SK-N-MC (cell line): Measurements from ENCODE around the gene ESPN.
"Not testable (repeated sequence)": the region's sequence is repeated elsewhere in the genome, so short reads cannot be mapped to it uniquely, and the experiment has no call there.

Experiments
- DNase-seq: peaks from one replicate; pipeline ENCODE4 v3.0.0-alpha.2; 2011; ENCODE audit warnings: low read depth, low spot score
- H3K27ac ChIP-seq: fragments of 200-600 bp; sonication (generic); 2 replicates; pipeline ENCODE4 v1.5.1; 2016; ENCODE audit warnings: mixed run types
- H3K36me3 ChIP-seq: fragments of 200-600 bp; sonication (generic); 2 replicates; pipeline ENCODE4 v1.6.1; 2017; ENCODE audit warnings: antibody characterized with exemption, low read length, mixed read lengths; ENCODE audit not compliant: insufficient read depth
- H3K4me3 ChIP-seq: fragments of 200-600 bp; sonication (generic); 2 replicates; pipeline ENCODE4 v1.5.1; 2016
- H3K9ac ChIP-seq: fragments of 200-600 bp; sonication (generic); 2 replicates; pipeline ENCODE4 v1.8.0; 2017; ENCODE audit warnings: mixed run types, mixed read lengths; ENCODE audit not compliant: insufficient read length
- H3K9me3 ChIP-seq: fragments of 200-600 bp; sonication (generic); 2 replicates; pipeline ENCODE4 v1.6.1; 2017; ENCODE audit warnings: low read depth, mild to moderate bottlenecking, antibody characterized with exemption, low read length, moderate library complexity, mixed read lengths
- EZH2 ChIP-seq: fragments of 200-600 bp; sonication (generic); IDR thresholded peaks from one replicate; pipeline ENCODE4 v1.6.1; 2017; ENCODE audit warnings: antibody characterized with exemption
- FOXP2 ChIP-seq: optimal IDR thresholded peaks from 2 replicates; pipeline ENCODE3; 2011; ENCODE audit warnings: mild to moderate bottlenecking, moderate library complexity; ENCODE audit not compliant: insufficient read depth; ENCODE audit errors: extremely low read length, control extremely low read depth
- POLR2AphosphoS5 ChIP-seq: IDR thresholded peaks from 2 replicates; pipeline ENCODE4 v1.6.1; 2012; ENCODE audit warnings: mild to moderate bottlenecking, low read depth, low read length, borderline replicate concordance

ESPN gene

DNA sequence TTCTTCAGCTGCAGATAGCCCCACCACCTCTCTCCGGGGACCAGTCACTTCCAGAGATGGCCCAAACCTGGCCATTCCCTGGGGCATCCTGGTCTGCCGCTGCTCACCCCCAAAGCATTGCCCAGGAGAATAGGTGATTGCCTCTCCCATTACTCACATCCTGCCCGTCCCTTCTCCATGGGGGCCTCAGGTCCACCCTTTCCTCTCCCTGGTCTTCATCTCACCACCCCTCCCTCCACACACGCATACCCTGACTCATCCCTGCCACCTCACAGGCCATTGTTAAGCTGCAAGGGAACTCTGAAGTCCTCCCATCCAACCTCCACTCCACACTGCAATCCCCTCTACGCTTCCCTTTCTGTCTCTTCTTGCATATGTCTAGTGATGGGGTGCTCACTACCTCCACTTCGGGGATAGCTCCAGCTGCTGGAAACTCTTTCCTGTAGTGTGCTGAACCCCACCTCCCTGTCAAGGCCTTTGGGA is 66.9 kb downstream of the ESPN start, which contains the start of gene PLEKHG5:
Gene PLEKHG5, minus strand, starts transcription at position 188 of the 483 bp plus-strand sequence. CDS start 14,096 bp downstream, outside the sequence.
- Histone ChIP-seq H3K36me3 (no peaks in the 10 kb centered on the region), H3K27ac (peak within 1 kb of the TSS; percentile 60), H3K4me3 (peak within 1 kb of the TSS; percentile 87), H3K9ac (peak within 1 kb of the TSS; percentile 67), H3K9me3 (no peaks in the 10 kb centered on the region)
- no peak for DNase-seq
- no peak for TF ChIP-seq EZH2

DNA sequence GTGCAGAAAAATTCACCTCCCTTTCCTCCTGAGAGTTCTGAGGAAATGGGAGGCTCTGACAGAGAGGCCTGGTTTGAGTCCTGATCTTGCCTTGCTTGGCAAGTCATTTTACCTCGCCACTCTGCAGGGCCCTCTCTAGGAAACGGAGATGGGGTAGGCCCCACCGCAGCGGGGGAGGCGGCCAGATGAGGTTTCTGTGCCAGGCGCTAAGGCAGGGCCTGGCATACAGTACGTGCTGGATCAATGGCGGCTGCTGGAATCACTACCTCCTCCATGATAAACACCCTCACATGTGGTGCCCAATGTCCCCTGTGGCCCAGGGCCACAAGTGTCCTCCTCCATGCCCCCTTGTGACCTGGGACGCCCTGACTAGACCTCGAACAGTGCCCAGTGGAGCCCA is 67.4 kb downstream of the ESPN start:
- Histone ChIP-seq H3K4me3 (no peak overlapping the region), H3K27ac (peak overlapping the region; percentile 33; the same call in 1 of the 2 replicates), H3K9ac (no peak overlapping the region), H3K9me3 (no peaks in the 10 kb centered on the region), H3K36me3 (no peaks in the 10 kb centered on the region)
- TF ChIP-seq EZH2 = no peak
- TF ChIP-seq FOXP2 = no peak
- TF ChIP-seq POLR2AphosphoS5 = no peak
- no peak for DNase-seq

DNA sequence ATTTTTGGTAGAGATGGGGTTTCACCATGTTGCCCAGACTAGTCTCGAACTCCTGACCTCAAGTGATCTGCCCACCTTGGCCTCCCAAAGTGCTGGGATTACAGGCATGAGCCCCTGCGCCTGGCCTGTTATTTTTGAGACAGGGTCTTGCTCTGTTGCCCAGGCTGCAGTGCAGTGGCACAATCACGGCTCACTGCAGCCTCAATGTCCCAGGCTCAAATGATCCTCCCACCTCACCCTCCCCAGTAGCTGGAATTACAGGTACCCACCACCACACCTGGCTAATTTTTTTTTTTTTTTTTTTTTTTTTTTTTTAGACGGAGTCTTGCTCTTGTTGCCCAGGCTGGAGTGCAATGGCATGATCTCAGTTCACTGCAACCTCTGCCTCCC is 69.3 kb downstream of the ESPN start:
- H3K9ac ChIP-seq, H3K9me3 ChIP-seq, DNase-seq, H3K36me3 ChIP-seq, H3K4me3 ChIP-seq, H3K27ac ChIP-seq: not testable (repeated sequence)

DNA sequence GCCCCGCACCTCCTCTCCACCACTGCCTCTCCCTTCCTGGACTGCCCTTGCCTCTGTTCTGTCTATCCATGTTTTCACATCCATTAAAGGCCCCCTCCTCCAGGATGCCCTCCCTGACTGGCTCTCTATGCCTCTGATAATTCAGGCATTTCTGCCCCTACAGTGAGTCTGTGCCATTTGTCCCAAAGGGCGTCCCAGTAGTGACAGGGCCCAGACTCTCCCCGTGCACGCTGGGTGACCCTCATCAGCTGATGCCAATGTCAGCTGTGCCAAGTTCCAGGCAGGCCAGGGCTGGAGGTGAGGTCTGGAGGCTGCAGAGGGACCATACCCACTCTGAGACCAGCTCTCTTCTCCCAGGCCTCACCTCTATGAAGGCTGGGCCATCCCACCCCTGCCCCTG is 70.1 kb downstream of the ESPN start:
- no peaks in the 10 kb centered on the region for H3K9me3 ChIP-seq
- TF ChIP-seq POLR2AphosphoS5 (no peak), FOXP2 (no peak), EZH2 (no peak)
- no peak overlapping the region for H3K27ac ChIP-seq
- no peaks in the 10 kb centered on the region for H3K36me3 ChIP-seq
- no peak overlapping the region for H3K4me3 ChIP-seq
- DNase-seq = no peak
- H3K9ac ChIP-seq = no peak overlapping the region

DNA sequence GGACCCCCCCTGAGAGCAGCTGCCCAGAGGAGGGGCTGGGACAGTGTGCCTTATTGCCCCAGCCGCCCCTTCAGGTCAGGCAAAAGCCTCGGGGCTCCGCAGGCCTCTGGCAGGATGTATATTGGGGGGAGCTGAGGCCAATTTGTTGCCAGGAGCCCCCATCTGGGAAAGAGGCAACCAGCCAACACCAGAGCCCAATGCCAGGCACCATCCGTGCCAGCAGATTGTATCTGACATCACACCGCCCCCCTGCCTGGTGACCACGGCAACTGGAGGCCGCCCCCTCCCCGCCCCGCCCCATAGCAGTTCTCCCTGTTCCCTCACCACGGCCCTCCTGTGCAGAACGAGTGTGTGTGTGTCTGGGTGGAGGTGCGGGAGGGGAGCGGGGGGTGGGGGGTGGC is 70.5 kb downstream of the ESPN start:
- no peak for TF ChIP-seq POLR2AphosphoS5
- Histone ChIP-seq H3K9me3 (no peaks in the 10 kb centered on the region), H3K27ac (no peak overlapping the region), H3K36me3 (no peaks in the 10 kb centered on the region), H3K4me3 (no peak overlapping the region), H3K9ac (no peak overlapping the region)
- no peak for DNase-seq

DNA sequence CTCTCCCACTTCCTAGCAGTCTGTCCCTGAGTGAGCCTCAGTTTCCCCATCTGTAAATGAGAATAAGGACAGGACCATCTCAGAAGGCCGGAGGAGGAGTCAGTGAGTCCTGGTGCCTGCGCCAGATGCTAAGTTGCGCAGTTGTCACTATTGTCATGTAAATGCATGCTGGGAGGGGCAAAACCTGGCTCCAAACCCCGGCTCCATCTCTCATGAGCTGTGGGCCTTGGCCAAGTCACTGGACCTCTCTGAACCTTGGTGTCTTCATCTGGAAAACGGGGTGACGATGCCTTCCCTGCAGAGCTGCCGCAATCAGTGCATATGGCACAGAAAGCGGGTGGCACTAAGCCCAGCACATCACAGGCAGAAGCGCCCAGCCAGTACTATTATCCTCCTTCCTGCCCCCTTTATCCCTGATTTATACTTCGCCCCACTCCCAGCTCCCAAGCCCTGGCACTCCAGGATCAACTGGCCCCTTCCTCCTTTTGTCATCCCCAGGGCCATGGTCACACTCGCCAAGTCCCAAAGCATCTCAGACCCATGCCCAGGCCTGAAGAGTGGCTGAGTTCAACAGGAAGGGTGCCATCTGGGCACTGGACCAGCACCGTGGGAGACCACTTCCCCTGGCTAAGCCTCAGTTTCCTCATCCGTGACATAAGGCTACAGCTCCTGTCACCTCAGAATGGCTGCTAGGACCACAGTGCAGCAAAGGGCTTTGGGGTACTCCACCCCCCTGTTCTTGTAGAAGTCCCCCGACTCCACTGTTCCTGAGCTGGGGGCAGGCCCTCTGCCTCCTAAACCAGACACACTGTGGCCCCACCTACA is 71.2 kb downstream of the ESPN start:
- TF ChIP-seq FOXP2 = no peak
- no peak for TF ChIP-seq POLR2AphosphoS5
- TF ChIP-seq EZH2 = no peak
- H3K9ac ChIP-seq = no peak overlapping the region
- no peaks in the 10 kb centered on the region for H3K9me3 ChIP-seq
- no peaks in the 10 kb centered on the region for H3K36me3 ChIP-seq
- no peak overlapping the region for H3K4me3 ChIP-seq
- H3K27ac ChIP-seq = no peak overlapping the region
- DNase-seq = no peak

DNA sequence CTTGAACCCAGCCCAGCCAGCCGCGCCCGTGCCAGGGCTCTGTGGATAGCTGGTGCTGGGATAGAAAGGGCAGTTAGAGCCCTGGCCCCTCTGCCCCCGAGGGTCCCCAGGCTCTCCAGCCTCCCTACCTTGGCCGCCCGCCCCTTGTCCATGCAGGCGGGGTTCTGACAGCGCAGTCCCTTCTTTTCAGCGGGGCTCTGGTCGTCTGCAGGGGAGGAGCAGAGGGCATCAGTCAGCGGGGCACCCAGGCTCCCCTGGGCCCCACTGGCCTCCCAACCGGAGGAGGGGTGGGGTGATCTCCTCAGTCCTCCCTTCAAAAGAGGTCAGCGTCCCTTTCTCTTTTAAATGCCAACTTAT is 71.8 kb downstream of the ESPN start:
- TF ChIP-seq FOXP2 (no peak), EZH2 (no peak), POLR2AphosphoS5 (no peak)
- H3K36me3 ChIP-seq = no peaks in the 10 kb centered on the region
- no peaks in the 10 kb centered on the region for H3K9me3 ChIP-seq
- no peak overlapping the region for H3K9ac ChIP-seq
- no peak overlapping the region for H3K27ac ChIP-seq
- DNase-seq = no peak
- peak overlapping the region; percentile 75; the same call in 1 of the 2 replicates for H3K4me3 ChIP-seq

DNA sequence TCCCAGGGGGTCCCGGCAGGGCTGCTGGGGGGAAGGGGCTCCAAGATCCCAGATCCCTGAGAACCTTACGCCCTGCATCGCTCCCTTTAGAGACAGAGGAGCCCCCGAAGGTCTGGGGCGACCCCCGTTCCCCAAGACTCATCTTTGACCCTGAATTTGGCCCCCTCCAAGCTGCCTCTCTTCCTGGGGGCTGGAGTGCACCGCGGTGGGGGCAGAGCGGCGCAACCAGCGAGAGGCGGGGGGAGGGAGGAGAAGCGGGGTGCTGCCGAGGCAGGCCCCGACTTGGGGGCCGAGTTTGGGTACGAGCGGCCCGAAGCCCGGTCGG is 72.3 kb downstream of the ESPN start:
- Histone ChIP-seq H3K9ac (peak overlapping the region; percentile 0), H3K36me3 (no peaks in the 10 kb centered on the region), H3K4me3 (peak overlapping the region; percentile 75), H3K27ac (no peak overlapping the region), H3K9me3 (no peaks in the 10 kb centered on the region)
- DNase-seq = no peak
- TF ChIP-seq POLR2AphosphoS5 (no peak), EZH2 (no peak)

DNA sequence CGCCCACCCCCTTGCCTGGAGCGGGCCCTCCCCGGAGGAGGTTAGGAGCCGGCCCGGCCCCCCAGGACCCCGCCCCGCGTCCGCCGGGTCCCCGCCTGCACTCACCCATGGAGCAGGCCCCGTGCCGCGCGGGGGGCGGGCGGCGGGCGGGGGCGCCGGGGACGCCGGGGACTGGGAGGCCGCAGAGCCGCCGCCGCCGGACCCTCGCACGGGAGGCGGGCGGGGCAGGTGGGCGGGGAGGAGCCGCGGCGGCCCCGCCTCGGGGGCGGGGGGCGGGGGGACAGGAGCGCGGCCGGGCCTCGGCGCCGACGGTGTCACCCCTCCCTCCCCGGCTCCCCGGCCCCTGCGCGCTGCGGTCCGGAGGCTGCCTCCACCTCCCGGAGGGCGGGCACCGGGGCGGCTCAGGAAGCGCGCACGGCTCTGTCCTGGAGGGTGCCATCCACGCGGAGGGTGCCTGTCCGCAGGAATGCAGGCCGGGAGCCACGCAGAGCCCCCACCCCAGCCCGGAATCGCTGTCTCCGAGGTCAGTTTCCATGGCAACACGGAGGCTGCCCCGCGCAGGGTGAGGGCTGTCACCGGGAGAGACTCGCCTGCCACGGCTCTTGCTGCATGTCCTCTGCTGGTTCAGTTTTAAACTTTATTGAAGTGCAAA is 72.8 kb downstream of the ESPN start:
- H3K4me3 ChIP-seq = peak overlapping the region; percentile 81

More for the DNA sequence above, 72.8 kb downstream of the ESPN start:
- Histone ChIP-seq H3K9me3 (no peaks in the 10 kb centered on the region), H3K27ac (no peak overlapping the region), H3K9ac (peak overlapping the region; percentile 0), H3K36me3 (no peaks in the 10 kb centered on the region)
- TF ChIP-seq POLR2AphosphoS5 (no peak), FOXP2 (no peak), EZH2 (no peak)
- no peak for DNase-seq
